D721Med (cell line): ENCODE data around the gene CASP8AP2.
A peak's percentile ranks its signal among the peaks of the same experiment; 100 is the strongest.
"Not testable (repeated sequence)": the region's sequence is repeated elsewhere in the genome, so short reads cannot be mapped to it uniquely, and the experiment has no call there.

ENCODE experiments used
- DNase-seq: peaks from one replicate; pipeline ENCODE4 v3.0.0; 2011; ENCODE audit warnings: low spot score; ENCODE audit not compliant: insufficient read length
- FAIRE-seq: peaks from 2 replicates; lab custom pipeline; 2011; peaks lifted over from hg19 to GRCh38; lab: Jason Lieb, UNC
- CTCF ChIP-seq: IDR thresholded peaks from 2 replicates; pipeline ENCODE4 v1.5.1; 2012; ENCODE audit warnings: mild to moderate bottlenecking, control low read depth; ENCODE audit not compliant: insufficient read depth; ENCODE audit errors: missing control alignments

CASP8AP2 gene

GRCh38 chr6:89887452-89888137 lies 57.9 kb downstream of the CASP8AP2 start:
- TF ChIP-seq CTCF: no peak
- DNase-seq: no peak
- no peak for FAIRE-seq

GRCh38 chr6:89888138-89888514 lies 58.4 kb downstream of the CASP8AP2 start:
- FAIRE-seq (no peak), DNase-seq (no peak)
- no peak for TF ChIP-seq CTCF

GRCh38 chr6:89888871-89889270 lies 59.2 kb downstream of the CASP8AP2 start:
- FAIRE-seq (no peak), DNase-seq (no peak)
- no peak for TF ChIP-seq CTCF

GRCh38 chr6:89890845-89891528 lies 61.3 kb downstream of the CASP8AP2 start:
- DNase-seq, FAIRE-seq: not testable (repeated sequence)

- DNase-seq, FAIRE-seq: not testable (repeated sequence)
These were observed 62.9 kb downstream of the CASP8AP2 start for GRCh38 chr6:89892577-89892976.

- FAIRE-seq (no peak), DNase-seq (no peak)
- no peak for TF ChIP-seq CTCF
These were observed 64.5 kb downstream of the CASP8AP2 start, which contains the start of gene GJA10 for GRCh38 chr6:89894169-89894568. Gene GJA10 (plus strand): TSS chr6:89894469. CDS start chr6:89894469, 0 bp downstream.

GRCh38 chr6:89895276-89895874 lies 65.7 kb downstream of the CASP8AP2 start:
- FAIRE-seq: no peak
- no peak for TF ChIP-seq CTCF
- no peak for DNase-seq

GRCh38 chr6:89910001-89910901 lies 80.6 kb downstream of the CASP8AP2 start:
- DNase-seq: not testable (repeated sequence)
- peak; percentile 35 for FAIRE-seq
